Fibroblast of lung (primary cell): ENCODE data around the gene SLC24A3.

Source experiments
- CTCF ChIP-seq, 2 donors: IDR thresholded peaks in 1 of 2; conservative IDR thresholded peaks in 1 of 2; 1 replicate in 1 of 2; 2 replicates in 1 of 2; pipeline ENCODE4 v1.5.1; 2011 to 2012; ENCODE audit warnings: low read length in 2 of 2, control low read depth in 1 of 2, inconsistent platforms in 1 of 2, low read depth in 1 of 2, mild to moderate bottlenecking in 1 of 2
- EZH2 ChIP-seq: IDR thresholded peaks from 2 replicates; pipeline ENCODE4 v1.5.1; 2012; ENCODE audit warnings: low read length, control low read depth, mild to moderate bottlenecking; ENCODE audit errors: missing control alignments

DNA sequence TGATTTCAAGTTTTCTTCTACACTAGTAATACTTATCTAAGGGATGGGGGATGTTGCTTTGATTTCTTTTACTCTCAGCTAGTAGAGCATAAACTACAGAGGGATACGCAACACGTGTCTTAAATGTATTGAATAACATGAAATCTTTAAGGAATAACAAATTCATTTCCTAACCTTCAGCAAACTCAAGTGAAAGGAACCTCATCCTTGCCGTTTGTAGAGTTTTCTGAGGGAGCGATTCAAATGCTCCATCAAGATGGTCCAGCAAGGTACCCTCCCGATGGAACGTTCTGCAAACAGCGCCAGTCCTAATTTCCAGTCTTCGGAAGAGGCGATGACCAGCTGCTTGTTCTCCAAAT lies 450.2 kb downstream of the SLC24A3 start:
- TF ChIP-seq CTCF (conservative IDR thresholded peaks at IDR 0.05 in 1 of 2, IDR thresholded peaks at IDR 0.05 in 1 of 2; ENCODE audit: low read depth in 1 of 2, low read length in 2 of 2) = no peak
- no peak for TF ChIP-seq EZH2
